ENCODE measurements around the gene AHSG. TPM values are rescaled to one million over a fixed set of nuclear protein-coding genes. Genes with fewer than 3 reads are reported as not detected.

Gene AHSG
- total RNA-seq, 2 experiments from 2014 or later: not detected

DNA sequence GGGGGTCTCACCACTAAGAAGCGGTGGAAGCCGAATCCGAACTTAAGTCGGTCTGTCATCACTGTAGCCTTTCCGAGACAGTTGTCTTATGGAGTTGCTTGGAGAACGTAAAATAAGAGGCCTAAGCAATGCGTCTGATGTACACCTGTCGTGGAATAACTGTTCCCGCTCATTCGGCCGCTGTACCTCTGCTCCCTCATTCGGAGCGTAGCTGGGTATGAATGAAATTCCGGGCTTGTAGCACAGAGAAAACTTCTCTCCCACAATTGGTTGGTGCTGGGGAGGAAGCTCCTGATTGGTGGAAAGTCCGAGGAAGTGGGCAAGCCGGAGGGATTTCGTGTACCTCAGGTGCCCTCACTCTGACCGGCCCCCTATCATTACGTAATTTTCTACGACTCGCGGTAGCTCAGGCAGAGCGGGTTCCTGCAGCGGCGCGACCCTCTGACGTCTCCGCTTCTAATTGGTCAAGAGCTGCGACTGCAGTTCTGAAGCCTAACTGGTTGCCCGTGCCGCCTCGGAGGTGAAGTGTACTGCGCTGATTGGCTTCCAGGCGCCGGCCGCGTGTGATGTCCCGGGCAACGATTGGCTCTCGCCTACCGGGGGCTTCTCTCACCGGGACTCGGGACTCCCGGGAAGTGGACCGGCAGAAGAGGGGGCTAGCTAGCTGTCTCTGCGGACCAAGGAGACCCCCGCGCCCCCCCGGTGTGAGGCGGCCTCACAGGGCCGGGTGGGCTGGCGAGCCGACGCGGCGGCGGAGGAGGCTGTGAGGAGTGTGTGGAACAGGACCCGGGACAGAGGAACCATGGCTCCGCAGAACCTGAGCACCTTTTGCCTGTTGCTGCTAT, 42.5 kb upstream of the AHSG start, which contains the start of gene DNAJB11:
Gene DNAJB11, plus strand, starts transcription at position 625 of the 845 bp plus-strand sequence. Its CDS starts 178 bp downstream, at position 803.
- peak within 1 kb of the TSS; percentile 94 for H3K27ac Mint-ChIP-seq
- intact Hi-C loops (cut with DNase I, micrococcal nuclease): loop anchor here (1.0 to 10.0 kb wide), 7 partner anchors 212 to 983 kb away; partner anchors contain the start of genes EIF4A2 (in 2 of the 2), RFC4 (in 2 of the 2), SENP2 (in 1 of the 2) and ST6GAL1 (in 1 of the 2)
- DNase-seq (peak; percentile 91 to 100 (median 97)), ATAC-seq (ENCODE audit: poor library complexity) (peak; percentile 83)
- Histone ChIP-seq H3K4me3 (ENCODE audit: low read length) (peak within 1 kb of the TSS; percentile 79), H3K36me3 (ENCODE audit: insufficient read depth, low read length) (peaks cover 26% of the 10 kb centered on the region), H3K4me1 (ENCODE audit: insufficient read depth, low read length) (peaks cover 37% of the 10 kb centered on the region), H3K9me3 (ENCODE audit: control insufficient read depth in 1 of 2, insufficient read depth in 1 of 2, low read length in 2 of 2) (no peaks in the 10 kb centered on the region), H3K27ac (ENCODE audit: low read depth in 1 of 2, low read length in 2 of 2) (peak within 1 kb of the TSS; percentile 90 to 94), H3K27me3 (ENCODE audit: control insufficient read depth in 1 of 2, insufficient read depth in 2 of 2, low read length in 2 of 2) (no peaks in the 10 kb centered on the region)
- ChIA-PET CTCF (interaction anchor here (1.1 to 2.2 kb wide), 6 partner anchors 30 to 633 kb away, joined by 4 to 9 read pairs (median 5); partner anchors contain the start of genes RPL39L and TRA2B), POLR2A (interaction anchor here (0.7 to 3.0 kb wide), 21 partner anchors 9 to 1175 kb away, joined by 3 to 59 read pairs (median 5); partner anchors contain the start of genes BCL6, EIF4A2, RFC4 and RPL39L)
- peak within 1 kb of the TSS; percentile 99 for H3K4me3 Mint-ChIP-seq
- no peaks in the 10 kb centered on the region for H3K27me3 Mint-ChIP-seq
- peaks cover 69% of the 10 kb centered on the region for H3K4me1 Mint-ChIP-seq (ENCODE audit: low read depth)
- no peaks in the 10 kb centered on the region for H3K9me3 Mint-ChIP-seq
- peaks cover 62% of the 10 kb centered on the region for H3K36me3 Mint-ChIP-seq (ENCODE audit: low read depth)
- TF ChIP-seq, protein P1, sequence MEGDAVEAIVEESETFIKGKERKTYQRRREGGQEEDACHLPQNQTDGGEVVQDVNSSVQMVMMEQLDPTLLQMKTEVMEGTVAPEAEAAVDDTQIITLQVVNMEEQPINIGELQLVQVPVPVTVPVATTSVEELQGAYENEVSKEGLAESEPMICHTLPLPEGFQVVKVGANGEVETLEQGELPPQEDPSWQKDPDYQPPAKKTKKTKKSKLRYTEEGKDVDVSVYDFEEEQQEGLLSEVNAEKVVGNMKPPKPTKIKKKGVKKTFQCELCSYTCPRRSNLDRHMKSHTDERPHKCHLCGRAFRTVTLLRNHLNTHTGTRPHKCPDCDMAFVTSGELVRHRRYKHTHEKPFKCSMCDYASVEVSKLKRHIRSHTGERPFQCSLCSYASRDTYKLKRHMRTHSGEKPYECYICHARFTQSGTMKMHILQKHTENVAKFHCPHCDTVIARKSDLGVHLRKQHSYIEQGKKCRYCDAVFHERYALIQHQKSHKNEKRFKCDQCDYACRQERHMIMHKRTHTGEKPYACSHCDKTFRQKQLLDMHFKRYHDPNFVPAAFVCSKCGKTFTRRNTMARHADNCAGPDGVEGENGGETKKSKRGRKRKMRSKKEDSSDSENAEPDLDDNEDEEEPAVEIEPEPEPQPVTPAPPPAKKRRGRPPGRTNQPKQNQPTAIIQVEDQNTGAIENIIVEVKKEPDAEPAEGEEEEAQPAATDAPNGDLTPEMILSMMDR (IDR thresholded peaks at IDR 0.05): no peak

DNA sequence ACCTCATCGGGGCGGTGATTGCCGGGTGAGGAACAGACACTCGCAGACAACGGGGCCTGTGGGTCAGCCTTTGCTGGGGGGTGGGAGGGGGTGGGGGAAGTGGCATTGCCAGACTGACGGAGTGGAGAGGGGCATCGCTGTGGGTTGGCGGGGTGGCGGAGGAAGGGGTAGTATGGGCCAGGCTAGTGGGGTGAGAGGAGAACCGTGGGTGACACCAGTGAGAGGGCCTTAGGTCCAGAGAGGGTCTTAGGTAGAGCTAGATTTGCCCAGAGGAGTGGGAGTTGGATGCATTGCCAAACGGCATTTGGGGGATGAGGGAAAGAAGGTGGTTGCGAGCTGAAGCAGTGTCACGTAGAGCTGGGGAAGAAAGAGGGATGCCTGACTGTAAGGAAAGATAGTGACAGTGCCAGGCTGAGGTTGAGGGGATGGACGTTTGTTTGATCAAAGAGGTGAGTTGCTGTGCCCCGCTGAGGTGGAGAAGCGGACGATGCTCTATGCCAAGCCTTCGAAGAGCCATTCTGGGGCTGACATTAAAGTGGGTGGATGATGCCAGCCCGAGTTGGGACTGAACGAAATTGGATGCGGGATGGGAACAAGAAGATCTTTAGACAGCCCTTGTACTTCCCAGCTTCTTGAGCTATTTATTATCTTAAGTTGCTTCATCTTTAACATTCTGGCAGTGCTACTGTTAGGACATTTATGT, 41.8 kb upstream of the AHSG start:
- Mint-ChIP-seq H3K4me3 (peak overlapping the region; percentile 99), H3K4me1 (ENCODE audit: low read depth) (peaks cover 72% of the 10 kb centered on the region), H3K27ac (peak overlapping the region; percentile 94), H3K9me3 (no peaks in the 10 kb centered on the region), H3K36me3 (ENCODE audit: low read depth) (peaks cover 70% of the 10 kb centered on the region), H3K27me3 (no peaks in the 10 kb centered on the region)
- ChIA-PET POLR2A (interaction anchor here (0.8 to 3.0 kb wide), 20 partner anchors 9 to 1174 kb away, joined by 3 to 59 read pairs (median 4); partner anchors contain the start of genes BCL6, EIF4A2, RFC4 and RPL39L), CTCF (interaction anchor here (0.9 to 2.2 kb wide), 6 partner anchors 31 to 628 kb away, joined by 3 to 6 read pairs (median 5); partner anchors contain the start of gene RPL39L)
- H3K4me1 ChIP-seq (ENCODE audit: insufficient read depth, low read length): peaks cover 34% of the 10 kb centered on the region
- peaks cover 34% of the 10 kb centered on the region for H3K36me3 ChIP-seq (ENCODE audit: insufficient read depth, low read length)
- DNase-seq (no peak), ATAC-seq (ENCODE audit: poor library complexity) (no peak)
- H3K9me3 ChIP-seq (ENCODE audit: control insufficient read depth in 1 of 2, insufficient read depth in 1 of 2, low read length in 2 of 2): no peaks in the 10 kb centered on the region
- TF ChIP-seq, protein P1 (IDR thresholded peaks at IDR 0.05): no peak
- no peaks in the 10 kb centered on the region for H3K27me3 ChIP-seq (ENCODE audit: control insufficient read depth in 1 of 2, insufficient read depth in 2 of 2, low read length in 2 of 2)
- intact Hi-C loops (cut with DNase I, micrococcal nuclease): loop anchor here (1.0 to 10.0 kb wide), 7 partner anchors 212 to 984 kb away; partner anchors contain the start of genes EIF4A2 (in 2 of the 2), RFC4 (in 2 of the 2), SENP2 (in 1 of the 2) and ST6GAL1 (in 1 of the 2)
- peak overlapping the region; percentile 86 to 94 for H3K27ac ChIP-seq (ENCODE audit: low read depth in 1 of 2, low read length in 2 of 2)
- peak overlapping the region; percentile 79 for H3K4me3 ChIP-seq (ENCODE audit: low read length)

DNA sequence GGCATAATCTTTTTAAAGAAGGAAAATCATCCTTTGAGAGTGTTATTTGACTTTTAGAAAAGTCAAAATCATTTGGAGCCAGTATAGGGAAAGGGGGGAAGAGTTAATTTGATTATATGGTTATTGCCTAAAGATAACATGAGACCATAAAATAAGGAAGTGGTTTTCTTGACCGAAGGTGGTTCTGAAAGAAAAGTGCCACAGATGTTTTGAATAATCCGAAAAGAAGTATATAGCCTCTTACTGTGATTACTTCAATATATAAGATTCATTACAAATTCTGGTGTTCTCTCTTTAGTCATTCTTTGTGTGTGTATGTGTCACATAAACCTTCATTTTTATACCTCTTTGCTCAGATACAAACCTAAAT, 41.2 kb upstream of the AHSG start:
- no peaks in the 10 kb centered on the region for H3K27me3 ChIP-seq (ENCODE audit: control insufficient read depth in 1 of 2, insufficient read depth in 2 of 2, low read length in 2 of 2)
- no peak for DNase-seq
- Mint-ChIP-seq H3K27me3 (no peaks in the 10 kb centered on the region), H3K9me3 (no peaks in the 10 kb centered on the region), H3K4me3 (peak overlapping the region; percentile 99), H3K4me1 (ENCODE audit: low read depth) (peaks cover 67% of the 10 kb centered on the region), H3K36me3 (ENCODE audit: low read depth) (peaks cover 71% of the 10 kb centered on the region), H3K27ac (peak overlapping the region; percentile 94)
- TF ChIP-seq, protein P1 (IDR thresholded peaks at IDR 0.05): no peak
- H3K4me3 ChIP-seq (ENCODE audit: low read length): peak overlapping the region; percentile 79
- H3K27ac ChIP-seq (ENCODE audit: low read depth in 1 of 2, low read length in 2 of 2): no peak overlapping the region
- intact Hi-C loops (cut with DNase I, micrococcal nuclease): loop anchor here (2.0 to 10.0 kb wide), 6 partner anchors 211 to 984 kb away; partner anchors contain the start of genes EIF4A2 (in 2 of the 2), RFC4 (in 2 of the 2), SENP2 (in 1 of the 2) and ST6GAL1 (in 1 of the 2)
- peaks cover 29% of the 10 kb centered on the region for H3K4me1 ChIP-seq (ENCODE audit: insufficient read depth, low read length)
- H3K36me3 ChIP-seq (ENCODE audit: insufficient read depth, low read length): peaks cover 39% of the 10 kb centered on the region
- ATAC-seq (ENCODE audit: poor library complexity): no peak
- CTCF ChIA-PET: interaction anchor here (0.9 to 1.8 kb wide), 2 partner anchors 31 to 45 kb away, joined by 3 to 6 read pairs; no protein-coding TSS in a partner anchor
- no peaks in the 10 kb centered on the region for H3K9me3 ChIP-seq (ENCODE audit: control insufficient read depth in 1 of 2, insufficient read depth in 1 of 2, low read length in 2 of 2)
- POLR2A ChIA-PET: interaction anchor here (1.2 to 3.0 kb wide), 4 partner anchors 210 to 635 kb away, joined by 3 to 59 read pairs (median 30); partner anchors contain the start of genes EIF4A2 and TRA2B

All from CD4-positive, alpha-beta T cell (primary cell).